WI38 (cell line): ENCODE results near the gene GUCY2F.

Experiments
- H3K4me3 ChIP-seq: 2 replicates; pipeline ENCODE4 v1.5.1; 2011; ENCODE audit warnings: low read depth, mild to moderate bottlenecking, control low read depth, low read length
- TF ChIP-seq, protein P1 (sequence below): IDR thresholded peaks from 2 replicates; pipeline ENCODE4 v1.5.1; 2012; ENCODE audit warnings: low read depth, mild to moderate bottlenecking, control low read depth, low read length

GUCY2F gene

DNA sequence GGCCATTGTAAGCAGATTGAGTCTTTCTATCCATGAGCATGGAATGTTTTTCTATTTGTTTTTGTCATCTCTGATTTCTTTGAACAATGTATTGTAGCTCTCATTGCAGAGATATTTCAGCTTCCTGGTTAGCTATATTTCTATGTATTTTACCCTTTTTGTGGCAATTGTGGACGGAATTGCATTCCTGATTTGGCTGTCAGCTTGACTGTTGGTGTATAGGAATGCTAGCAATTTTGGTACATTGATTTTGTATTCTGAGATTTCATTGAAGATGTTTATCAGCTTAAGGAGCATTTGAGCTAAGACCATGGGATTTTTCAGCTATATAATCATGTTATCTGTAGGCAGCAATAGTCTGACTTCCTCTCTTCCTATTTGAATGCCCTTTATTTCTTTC lies 154.6 kb downstream of the GUCY2F start:
- no peak overlapping the region for H3K4me3 ChIP-seq
- TF ChIP-seq, protein P1, sequence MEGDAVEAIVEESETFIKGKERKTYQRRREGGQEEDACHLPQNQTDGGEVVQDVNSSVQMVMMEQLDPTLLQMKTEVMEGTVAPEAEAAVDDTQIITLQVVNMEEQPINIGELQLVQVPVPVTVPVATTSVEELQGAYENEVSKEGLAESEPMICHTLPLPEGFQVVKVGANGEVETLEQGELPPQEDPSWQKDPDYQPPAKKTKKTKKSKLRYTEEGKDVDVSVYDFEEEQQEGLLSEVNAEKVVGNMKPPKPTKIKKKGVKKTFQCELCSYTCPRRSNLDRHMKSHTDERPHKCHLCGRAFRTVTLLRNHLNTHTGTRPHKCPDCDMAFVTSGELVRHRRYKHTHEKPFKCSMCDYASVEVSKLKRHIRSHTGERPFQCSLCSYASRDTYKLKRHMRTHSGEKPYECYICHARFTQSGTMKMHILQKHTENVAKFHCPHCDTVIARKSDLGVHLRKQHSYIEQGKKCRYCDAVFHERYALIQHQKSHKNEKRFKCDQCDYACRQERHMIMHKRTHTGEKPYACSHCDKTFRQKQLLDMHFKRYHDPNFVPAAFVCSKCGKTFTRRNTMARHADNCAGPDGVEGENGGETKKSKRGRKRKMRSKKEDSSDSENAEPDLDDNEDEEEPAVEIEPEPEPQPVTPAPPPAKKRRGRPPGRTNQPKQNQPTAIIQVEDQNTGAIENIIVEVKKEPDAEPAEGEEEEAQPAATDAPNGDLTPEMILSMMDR, result no peak
